ENCODE data around the gene CDC42BPA.

CDC42BPA gene

DNA sequence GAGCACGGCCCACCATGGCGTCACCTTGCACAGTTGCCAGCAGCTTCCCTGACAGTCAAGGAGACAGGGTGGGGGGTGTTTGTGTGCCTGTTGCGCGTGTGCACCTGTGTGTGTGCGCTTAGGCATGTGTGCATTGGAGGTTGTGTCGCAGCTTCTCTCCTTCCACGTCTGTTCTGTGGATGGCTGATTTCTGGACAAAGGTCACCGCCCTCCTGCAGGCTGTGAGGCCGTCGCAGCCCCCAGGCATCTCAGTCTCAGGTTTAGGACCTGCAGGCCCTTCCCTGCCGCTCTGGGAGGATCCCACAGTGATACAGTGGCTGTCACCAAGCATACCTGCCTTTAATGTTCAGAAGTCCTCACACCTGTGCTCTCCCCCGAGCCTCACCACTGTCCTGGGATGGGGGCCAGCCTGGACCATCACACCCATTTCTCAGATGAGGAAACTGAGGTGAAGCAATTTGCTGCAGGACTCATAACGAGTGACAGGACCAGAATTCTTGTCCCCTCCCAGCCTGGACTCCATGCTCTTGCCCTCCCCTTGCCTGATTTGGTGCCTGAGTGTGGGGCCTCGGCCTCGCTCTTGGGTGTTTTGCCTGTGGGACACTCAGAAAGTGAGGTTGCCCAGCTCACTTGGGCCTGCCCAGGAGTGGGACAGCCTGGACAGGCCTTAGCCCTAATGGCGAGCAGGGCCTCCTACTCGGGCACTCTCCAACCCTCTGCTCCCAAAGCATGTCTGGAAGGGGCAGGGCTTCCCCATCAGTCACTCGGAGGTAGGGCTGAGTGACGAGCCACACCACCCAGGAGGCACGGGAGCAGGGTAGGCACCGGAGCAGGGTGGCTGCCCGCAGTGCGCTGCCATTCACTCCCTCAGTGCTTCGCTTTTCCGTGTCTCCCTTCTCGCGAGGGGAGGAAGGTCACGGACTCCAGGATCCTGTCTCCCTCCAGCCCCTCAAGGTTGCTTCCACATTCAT lies 355.6 kb downstream of the CDC42BPA start:
- ChIA-PET POLR2A (ENCODE audit: low non-redundant PET) (no interaction called here), CTCF (no interaction called here)
- H3K27ac ChIP-seq = no peak overlapping the region
- no peak for DNase-seq (ENCODE audit: low spot score)
- TF ChIP-seq, protein P1, sequence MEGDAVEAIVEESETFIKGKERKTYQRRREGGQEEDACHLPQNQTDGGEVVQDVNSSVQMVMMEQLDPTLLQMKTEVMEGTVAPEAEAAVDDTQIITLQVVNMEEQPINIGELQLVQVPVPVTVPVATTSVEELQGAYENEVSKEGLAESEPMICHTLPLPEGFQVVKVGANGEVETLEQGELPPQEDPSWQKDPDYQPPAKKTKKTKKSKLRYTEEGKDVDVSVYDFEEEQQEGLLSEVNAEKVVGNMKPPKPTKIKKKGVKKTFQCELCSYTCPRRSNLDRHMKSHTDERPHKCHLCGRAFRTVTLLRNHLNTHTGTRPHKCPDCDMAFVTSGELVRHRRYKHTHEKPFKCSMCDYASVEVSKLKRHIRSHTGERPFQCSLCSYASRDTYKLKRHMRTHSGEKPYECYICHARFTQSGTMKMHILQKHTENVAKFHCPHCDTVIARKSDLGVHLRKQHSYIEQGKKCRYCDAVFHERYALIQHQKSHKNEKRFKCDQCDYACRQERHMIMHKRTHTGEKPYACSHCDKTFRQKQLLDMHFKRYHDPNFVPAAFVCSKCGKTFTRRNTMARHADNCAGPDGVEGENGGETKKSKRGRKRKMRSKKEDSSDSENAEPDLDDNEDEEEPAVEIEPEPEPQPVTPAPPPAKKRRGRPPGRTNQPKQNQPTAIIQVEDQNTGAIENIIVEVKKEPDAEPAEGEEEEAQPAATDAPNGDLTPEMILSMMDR (conservative IDR thresholded peaks at IDR 0.05; ENCODE audit: low read depth) = no peak

DNA sequence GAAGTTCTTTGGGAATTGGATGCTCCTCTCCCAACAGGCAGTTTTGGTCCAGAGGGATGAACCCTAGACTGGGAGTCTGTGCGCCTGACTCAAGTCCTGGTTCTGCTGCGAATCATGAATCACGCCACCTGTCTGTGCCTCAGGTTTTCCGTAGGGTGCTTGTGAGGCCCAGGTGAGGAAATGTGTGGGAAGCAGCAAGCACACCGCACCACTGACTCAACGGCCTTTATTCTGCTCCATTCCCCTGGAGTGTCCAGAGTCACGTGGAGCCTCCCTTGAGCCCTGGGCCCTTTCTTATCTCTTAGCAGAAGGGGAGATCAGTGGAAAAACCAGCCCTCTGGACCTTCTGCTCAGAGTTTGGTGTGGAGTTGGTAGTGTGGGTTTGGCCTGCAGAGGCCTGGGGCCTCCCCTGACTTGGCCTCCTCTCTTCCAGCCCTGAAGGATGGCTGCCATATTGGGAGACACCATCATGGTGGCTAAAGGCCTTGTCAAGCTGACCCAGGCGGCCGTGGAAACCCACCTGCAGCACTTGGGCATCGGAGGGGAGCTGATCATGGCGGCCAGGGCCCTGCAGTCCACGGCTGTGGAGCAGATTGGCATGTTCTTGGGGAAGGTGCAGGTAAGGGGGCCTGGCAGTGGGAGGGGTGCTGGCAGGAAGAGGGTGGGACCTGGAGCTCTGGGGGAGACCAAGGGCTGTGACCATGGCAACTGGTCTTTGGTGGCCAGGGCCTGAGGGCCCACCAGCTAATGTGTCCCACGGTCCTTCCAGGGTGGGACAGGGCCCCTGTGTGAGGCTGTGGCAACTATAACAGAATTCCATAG lies 357.1 kb downstream of the CDC42BPA start:
- DNase-seq (ENCODE audit: low spot score) = no peak
- ChIA-PET POLR2A (ENCODE audit: low non-redundant PET) (no interaction called here), CTCF (interaction anchor here (0.7 kb wide), 1 partner anchor 353 kb away, joined by 3 read pairs; no protein-coding TSS in a partner anchor)
- TF ChIP-seq, protein P1 (conservative IDR thresholded peaks at IDR 0.05; ENCODE audit: low read depth) = no peak
- H3K27ac ChIP-seq = no peak overlapping the region

DNA sequence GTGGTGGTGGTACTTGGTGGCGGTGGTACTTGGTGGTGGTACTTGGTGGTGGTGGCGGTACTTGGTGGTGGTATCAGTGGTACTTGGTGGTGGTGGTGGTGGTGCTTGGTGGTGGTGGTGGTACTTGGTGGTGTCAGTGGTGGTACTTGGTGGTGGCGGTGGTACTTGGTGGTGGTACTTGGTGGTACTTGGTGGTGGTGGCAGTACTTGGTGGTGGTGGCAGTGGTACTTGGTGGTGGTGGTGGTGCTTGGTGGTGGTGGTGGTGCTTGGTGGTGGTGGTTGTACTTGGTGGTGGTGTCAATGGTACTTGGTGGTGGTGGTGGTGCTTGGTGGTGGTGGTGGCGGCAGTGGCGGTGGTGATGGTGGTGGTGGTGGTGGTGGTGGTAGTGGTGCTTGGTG lies 358.0 kb downstream of the CDC42BPA start:
- ChIA-PET CTCF (no interaction called here), POLR2A (ENCODE audit: low non-redundant PET) (no interaction called here)
- TF ChIP-seq, protein P1 (conservative IDR thresholded peaks at IDR 0.05; ENCODE audit: low read depth) = no peak
- no peak for DNase-seq (ENCODE audit: low spot score)
- no peak overlapping the region for H3K27ac ChIP-seq

DNA sequence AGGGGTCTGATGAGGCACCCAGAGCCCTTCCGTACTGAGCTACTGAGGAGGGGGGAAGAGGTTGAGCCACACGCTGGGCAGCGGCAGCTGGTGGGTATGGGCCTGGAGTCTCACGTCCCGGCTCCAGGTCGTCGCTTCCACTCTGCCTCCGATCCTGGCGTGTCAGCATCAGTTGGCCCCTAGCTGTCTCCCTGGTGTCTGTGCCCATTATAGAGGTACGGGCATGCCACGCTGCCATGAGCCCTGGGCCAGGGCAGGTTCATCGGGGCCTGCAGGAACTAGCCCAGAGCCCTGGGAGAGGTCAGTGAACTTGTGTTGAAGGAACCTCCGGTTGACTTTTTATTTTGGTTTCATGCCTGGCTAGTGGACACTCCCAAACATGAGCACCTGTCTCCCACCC lies 360.0 kb downstream of the CDC42BPA start:
- ChIA-PET CTCF (interaction anchor here (0.7 kb wide), 2 partner anchors 67 to 533 kb away, joined by 3 to 4 read pairs; no protein-coding TSS in a partner anchor), POLR2A (ENCODE audit: low non-redundant PET) (no interaction called here)
- no peak for DNase-seq (ENCODE audit: low spot score)
- TF ChIP-seq, protein P1 (conservative IDR thresholded peaks at IDR 0.05; ENCODE audit: low read depth) = no peak
- H3K27ac ChIP-seq = no peak overlapping the region

DNA sequence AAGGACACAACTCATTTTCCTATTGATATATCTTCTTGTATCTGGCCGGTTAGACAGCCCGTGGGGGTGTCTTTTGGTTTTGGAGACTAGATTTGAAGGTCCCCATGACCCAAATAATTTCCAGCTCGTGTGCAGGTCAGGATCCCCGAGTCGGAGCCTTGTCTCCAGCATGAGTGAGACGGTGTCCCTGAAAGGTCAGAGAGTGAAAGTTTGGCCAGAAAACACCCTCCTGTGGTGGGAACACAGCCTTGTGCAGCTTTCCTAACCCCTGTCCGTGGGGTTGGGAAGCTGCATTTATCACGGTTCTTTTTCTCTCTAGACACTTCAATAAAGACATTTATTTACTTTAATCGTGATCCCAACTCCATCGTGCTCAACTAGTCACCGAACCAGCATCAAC lies 360.6 kb downstream of the CDC42BPA start:
- POLR2A ChIA-PET (ENCODE audit: low non-redundant PET) = no interaction called here

More for the DNA sequence above, 360.6 kb downstream of the CDC42BPA start:
- CTCF ChIA-PET = no interaction called here
- DNase-seq (ENCODE audit: low spot score) = no peak
- H3K27ac ChIP-seq = no peak overlapping the region
- TF ChIP-seq, protein P1 (conservative IDR thresholded peaks at IDR 0.05; ENCODE audit: low read depth) = no peak
